HG03432 (cell line): ENCODE data around the gene EMILIN3.
A peak's percentile ranks its signal among the peaks of the same experiment; 100 is the strongest.

ENCODE experiments used
- ATAC-seq: cut with Tn5 transposase; IDR thresholded peaks from one replicate; pipeline ENCODE4 v1.9.1; 2021; ENCODE audit warnings: mild to moderate bottlenecking, moderate library complexity; ENCODE audit not compliant: unreplicated experiment

The EMILIN3 gene

DNA sequence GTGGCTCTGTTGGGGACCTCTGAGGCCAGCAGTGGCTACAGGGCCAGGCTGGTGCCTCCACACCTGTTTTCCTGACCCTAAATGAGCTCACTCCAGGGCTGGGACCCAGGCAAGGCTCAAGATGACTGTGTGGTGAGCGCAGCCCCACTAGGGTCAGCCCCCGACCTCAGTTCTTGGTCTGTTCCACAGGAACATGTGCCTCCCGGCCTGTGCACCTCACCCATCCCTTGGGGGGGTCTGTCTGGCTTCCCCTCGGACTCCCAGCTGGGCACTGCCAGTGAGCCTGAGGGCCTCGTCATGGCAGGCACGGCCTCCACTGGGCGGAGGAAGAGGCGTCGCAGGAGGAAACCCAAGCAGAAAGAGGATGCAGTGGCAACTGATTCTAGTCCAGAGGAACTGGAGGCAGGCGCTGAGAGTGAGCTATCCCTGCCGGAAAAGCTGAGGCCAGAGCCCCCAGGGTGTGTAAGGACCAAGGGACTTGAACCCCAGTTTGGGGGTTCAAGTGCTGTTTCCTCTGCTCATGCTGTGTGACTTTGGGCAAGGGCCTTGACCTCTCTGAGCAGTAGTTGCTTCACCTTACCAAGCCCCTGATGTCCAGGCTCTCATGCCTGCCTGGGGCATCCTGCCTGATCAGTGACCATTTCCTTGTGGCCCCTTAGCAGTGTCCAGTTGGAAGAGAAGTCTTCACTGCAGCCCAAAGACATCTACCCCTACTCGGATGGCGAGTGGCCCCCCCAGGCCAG lies 18.0 kb downstream of the EMILIN3 start:
- no peak for ATAC-seq

DNA sequence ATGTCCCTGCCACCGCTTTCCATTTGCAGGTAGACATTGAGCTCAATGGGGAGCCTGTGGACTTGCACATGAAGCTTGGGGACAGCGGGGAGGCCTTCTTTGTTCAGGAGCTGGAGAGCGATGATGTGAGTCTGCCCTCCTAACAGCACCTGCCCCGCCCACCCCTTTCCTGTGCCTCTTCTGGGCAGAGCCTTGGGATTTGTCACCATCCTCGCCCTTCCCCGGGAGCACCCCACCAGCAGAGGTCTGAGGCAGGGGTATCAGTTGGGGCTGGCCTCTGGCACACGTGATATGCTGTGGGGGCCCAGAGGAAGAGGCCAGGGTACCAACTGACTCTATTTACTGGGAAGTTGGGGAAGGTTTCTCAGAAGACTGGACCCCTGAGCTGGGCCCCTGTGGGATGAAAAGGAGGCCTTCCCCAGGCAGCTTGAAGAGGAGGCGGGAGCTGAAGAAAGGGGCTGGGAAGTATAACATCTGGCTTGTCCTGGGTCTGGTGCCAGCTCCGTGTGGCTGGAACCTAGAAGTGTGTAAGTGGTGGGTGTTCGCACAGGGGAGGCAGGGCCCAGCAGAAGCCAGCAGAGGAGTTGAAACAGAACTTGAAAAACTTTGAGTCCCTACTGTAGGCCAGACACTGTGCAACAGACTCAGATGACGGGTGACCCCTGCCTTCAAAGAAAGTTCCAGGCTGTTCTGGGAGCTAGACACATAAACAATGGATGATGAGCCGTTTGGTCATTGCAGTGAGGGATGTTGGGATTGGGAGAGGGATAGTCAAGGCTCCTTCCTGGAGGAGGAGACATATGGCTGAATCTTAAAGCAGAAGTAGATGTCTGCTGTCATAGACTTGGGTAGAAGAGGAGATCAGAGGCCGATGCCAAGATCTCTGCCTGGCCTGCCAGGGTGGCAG lies 18.8 kb downstream of the EMILIN3 start:
- no peak for ATAC-seq

DNA sequence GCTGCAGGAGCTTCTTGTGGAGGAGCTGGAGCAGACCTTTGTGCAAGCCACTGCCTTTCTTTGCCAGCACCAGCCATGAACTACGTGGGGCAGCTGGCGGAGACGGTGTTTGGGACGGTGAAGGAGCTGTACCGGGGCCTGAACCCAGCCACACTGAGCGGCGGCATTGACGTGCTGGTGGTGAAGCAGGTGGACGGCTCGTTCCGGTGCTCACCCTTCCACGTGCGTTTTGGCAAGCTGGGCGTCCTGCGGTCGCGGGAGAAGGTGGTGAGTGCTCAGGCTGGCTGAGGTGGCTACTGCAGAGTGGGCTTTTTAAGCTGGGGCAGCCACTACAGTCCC lies 20.9 kb downstream of the EMILIN3 start:
- no peak for ATAC-seq

DNA sequence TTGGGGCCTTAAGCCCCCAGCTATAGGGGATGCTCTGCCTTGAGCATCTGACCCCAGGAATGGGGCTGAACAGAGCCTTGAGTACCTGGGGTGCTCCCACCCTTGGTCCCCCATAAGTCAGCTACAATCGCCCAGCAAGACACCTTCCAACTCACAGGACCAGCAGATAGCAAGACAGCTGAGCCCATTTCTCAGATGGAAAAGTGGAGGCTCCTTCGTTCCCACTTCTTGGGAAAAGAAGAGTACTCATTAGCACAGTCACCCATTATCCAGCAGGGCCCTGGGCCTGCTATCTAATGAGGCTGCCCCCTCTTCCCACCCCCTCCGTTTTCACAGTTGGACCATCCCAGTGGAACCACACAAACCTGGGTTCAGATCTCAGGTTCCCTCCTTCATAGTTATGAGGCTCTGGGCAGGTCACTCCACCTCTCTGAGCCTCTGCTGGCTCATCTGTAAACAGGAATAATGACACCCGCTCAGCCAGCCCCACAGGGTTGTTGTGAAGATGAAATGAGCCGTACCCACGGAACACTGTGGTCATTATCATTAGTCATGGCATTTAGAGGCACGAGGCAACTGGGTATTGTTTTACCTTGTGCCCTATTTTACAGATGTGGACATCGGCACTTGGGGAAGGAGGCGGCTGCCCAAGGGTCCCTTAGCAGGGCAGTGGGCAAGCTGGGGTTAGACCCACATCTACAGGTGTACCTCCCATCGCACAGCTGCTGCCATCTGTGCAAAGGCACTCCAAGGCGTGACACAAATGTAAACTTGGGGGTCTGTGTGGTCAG lies 21.5 kb downstream of the EMILIN3 start:
- ATAC-seq = no peak

DNA sequence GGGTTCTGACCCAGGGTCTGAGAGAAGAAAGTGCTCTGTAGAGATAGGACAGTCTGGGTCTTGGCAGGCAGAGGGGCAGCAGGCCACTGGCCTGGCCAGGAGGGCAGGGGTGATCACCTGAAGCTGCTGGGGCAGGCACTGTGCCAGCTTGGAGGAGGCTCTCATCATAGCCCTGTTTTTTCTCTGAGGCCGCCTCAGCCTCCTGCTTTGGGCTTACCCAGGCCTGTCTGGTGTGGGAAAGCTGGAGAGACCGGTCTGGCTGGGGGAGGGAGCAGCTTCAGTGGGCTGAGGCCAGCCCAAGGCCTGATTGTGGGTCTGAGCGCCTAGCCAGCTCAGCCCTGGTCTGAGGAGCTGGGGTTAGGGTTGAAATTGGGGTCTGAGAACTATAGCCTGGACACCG lies 22.1 kb downstream of the EMILIN3 start:
- no peak for ATAC-seq

DNA sequence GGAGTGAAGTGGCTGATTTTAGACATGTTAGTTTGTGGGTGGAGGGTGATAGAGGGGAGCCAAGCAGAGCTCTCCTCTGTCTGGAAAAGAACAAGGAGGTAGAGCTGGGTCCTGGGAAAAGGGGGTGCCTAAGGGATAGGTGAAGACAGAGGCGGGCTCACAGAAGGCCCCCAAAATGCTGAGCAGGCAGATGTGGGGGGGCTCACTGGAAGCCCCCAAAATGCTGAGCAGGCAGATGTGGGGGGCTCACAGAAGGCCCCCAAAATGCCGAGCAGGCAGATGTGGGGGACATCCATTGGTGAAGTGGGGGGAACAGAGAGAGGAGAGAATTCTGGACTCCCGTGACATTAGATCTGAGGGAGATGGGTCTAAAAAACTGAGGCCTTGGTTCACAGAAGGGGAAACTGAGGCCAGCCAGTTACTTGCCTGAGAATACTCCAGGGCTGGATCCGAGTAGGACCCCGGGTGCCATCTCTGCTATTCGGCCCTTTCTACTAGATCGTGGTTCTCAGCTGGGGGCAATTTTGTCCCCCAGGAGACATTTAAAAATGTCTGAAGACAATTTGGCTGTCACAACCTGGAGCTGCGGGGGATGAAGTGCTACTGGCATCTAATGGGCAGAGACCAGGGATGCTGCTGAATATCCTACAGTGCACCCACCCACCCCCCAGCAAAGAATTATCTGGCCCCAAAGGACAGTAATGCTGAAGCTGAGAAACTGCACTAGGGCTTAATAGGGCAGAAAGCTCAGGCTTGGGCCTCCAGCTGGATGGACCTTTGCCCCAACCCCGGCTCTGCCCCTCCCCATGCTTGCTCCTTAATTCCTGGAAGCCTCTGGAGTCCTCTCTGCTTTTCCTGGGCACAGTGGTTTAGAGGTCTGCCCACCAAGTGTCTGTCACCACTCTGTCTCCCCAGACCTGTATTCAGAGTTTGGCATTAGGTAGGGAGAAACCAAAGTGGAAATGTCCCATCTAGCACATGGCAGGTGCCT lies 23.8 kb downstream of the EMILIN3 start:
- ATAC-seq = no peak

DNA sequence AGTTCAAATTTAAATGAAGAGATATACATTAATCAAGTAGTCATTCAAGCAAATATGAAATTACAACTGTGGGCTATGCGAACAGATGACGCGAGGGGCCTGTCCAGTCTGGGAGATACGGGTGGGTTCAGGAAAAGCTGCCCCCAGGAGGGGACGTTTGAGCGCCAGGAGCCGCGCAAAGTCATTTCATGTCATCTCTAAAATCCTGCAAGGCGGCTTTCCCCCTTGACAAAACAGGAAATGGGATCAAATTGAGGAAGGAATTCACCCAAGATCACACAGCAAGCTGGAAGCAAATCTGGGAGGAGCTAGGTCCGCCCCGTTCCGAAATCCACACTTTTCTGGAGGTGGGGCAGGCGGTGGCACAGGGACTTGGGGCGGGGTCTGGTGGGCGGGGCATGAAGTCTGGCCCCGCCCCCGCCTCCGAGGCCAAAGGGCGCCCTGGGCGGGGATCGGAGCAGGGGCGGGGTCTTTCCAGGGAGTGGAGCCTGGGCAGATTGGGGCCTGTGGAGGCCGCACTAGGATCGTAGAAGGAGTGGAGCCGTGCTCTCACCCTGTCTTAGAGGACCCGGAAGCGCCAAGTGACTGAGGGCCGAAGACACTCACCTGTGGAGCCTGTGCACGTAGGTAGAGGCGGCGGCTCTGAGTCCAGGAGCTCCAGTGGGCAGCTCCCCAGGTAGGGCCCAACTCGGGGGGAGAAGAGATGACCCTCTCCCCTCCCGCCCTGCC lies 26.1 kb downstream of the EMILIN3 start, which contains the start of gene LPIN3:
TSS of gene LPIN3 (plus strand) at position 495 of the 729 bp plus-strand sequence. CDS start 4,983 bp downstream, outside the sequence.
- peak; percentile 63 for ATAC-seq

DNA sequence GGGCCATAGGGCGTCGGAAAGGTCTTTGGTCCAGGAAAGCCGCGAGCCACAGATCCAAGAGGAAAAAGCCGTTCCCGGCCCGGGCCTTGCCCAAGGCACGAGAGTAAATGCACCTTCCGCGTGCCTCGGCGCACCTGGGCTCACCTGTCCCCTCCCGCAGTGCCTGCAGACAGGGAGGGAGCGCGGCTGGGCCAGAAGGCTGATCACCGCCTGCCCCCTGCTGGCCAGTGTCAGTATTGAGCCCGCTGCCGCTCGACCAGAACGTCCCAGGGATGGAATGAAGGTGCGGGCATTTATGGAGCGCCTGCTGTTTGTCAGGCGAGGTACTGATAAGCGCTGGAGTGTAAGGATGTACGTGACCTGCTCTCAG lies 26.7 kb downstream of the EMILIN3 start:
- ATAC-seq = peak; percentile 77

DNA sequence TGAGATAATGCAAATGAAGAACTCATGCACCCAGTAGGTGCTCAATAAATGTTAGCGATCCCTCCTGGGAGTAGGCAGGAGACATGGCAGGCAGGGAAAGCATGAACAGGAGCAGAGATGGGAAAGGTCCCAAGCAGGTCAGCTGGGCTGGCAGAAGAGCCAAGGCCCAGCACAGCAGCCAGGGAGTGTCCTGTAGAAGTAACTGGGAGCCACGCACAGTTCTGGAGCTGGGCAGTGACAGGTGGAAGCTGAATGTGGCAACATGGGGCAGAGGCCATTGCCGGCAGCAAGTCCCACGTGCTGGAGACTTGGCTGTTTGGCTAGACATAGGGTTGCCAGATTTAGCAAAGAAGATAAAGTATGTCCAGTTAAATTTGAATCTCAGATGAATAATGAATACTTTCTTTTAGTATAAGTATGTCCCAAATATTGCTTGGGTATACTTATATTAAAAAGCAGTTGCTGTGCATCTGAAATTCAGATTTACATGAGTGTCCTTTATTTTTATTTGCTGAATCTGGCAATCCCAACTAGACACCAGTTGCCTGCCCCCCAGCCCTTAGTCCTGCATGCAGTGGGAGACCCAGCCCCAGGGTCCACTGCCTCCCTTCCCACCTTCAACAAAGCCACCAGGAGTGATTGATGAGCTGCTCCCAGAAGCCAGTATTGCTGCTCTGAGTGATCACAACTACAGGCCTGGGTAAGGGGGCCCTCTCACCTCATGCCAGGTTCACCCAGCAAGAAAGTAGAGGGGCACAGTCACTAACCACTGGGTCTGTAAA lies 29.7 kb downstream of the EMILIN3 start:
- ATAC-seq = no peak

DNA sequence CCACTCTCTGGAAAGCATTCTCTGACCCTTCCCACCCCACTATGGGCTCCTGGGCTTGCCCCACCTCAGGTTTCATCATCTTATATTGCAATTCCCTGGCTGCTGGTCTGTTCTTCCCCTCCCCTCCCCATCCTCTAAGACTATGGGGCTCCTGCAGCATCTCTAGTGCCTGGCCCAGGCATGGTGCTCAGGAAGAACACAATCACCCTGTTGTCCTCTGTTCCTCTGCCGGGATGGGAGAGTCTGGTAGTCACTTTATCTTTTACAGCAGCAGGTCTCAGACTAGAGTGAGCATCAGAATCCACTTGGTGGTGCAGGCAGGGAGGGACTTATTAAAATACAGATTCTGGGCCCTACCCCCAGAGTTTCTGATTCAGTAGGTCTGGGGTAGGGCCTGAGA lies 31.0 kb downstream of the EMILIN3 start:
- ATAC-seq = no peak

DNA sequence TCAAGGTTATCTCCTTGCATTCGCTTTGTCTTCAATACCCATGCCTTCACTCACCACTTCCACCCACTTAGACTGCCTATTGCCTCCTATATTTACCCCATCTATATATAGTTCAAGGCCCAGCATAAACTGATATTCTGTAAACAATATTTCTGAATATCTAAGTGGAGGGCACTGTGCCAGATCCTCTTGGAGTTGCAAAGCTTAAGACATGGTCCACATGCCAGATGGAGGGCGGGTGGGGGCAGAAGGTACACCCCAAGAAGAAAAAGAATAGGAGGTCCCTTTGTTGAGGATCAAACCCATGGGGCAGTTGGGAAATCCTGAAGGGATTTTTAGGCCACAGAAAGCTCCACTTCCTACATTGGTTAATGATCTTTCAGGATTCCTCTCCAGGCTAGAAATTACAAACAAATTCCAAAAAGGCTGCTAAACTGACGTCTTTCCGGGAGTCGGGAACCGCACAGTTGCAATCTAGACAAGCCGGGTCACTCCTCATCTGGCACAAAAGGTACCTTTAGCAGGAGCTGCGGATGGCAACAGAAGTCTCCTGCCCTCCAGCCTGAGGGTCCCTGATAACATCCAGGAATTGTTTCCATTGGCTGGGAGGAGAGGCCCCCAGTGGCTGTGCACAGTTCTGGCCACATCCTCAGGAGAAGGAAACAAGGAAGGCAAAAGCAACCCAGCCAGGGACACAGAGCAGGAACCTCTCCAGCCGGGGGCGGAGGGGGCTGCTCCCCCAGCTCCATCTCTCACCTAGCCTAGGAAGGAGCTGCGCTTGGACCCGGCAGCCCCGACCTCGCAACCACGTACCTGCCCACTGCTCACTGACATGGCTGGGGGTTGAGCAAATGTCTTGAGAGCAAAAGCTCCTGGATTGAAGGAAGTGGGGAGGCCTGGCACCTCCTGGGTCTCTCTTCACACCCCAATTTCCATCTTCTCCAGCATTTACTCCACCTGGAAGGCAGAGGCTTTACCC lies 31.9 kb downstream of the EMILIN3 start:
- ATAC-seq = no peak

DNA sequence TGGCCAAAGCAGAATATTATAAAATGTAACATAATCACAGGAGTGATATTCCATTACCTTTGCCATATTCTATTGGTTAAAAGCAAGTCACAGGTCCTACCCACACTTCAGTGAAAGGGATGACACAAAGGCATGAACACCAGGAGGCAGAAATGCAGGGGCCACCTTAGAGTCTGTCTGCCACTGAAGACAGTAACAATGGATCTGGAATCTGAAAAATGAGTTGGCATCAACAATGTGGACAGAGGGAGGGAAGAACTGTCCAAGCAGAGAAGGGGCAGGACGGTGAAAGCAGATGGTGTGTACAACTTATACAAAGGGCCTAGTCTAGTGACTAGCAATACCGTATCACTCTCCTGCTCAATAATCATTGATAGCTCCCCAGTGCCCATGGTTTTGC lies 32.6 kb downstream of the EMILIN3 start:
- no peak for ATAC-seq

DNA sequence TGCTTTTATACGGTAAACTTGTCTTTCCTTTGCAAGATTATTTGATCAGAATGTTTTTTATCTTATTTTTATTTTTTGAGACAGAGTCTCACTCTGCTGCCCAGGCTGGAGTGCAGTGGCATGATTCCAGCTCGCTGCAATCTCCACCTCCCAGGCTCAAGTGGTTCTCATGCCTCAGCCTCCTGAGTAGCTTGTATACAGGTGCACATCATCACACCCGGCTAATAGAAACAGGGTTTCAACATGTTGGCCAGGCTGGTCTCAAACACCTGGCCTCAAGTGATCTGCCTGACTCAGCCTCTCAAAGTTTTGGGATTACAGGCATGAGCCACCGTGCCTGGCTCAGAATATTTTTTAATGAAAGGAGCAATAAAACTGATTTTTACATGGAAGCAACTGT lies 34.9 kb downstream of the EMILIN3 start:
- ATAC-seq = no peak

DNA sequence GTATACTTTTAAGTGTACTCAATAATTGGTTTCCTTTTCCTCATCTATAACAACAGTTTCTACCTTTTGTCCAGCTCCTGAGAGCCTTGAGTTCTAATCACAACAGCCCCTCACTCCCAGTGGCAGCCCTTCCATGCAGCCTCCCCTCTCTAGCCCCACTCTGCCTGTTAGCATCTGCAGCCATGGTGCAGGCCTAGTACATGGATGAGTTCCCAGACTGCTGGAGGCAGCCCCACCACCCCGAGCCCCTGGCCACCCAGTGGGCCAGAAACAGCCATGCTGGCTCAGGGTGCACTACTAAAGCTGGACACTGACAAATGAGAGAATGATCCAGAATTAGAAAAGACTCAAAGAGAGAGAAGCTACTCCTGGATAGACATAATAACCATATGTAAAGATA lies 35.7 kb downstream of the EMILIN3 start:
- no peak for ATAC-seq

DNA sequence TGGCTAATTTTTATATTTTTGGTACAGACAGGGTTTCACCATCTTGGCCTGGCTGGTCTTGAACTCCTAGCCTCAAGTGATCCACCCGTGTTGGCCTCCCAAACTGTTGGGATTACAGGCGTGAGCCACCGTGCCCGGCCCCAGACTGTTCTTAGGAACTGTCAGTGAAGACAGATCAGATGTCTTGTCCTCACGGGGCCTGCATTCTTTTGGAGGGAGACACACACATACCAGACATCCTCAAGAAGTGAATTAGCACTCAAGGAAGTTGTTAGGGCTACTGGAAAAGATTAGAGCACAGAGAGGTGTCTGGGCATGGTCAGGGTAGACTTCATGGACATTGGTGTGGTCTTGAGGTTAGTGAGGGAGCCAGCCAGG lies 36.3 kb downstream of the EMILIN3 start:
- no peak for ATAC-seq

DNA sequence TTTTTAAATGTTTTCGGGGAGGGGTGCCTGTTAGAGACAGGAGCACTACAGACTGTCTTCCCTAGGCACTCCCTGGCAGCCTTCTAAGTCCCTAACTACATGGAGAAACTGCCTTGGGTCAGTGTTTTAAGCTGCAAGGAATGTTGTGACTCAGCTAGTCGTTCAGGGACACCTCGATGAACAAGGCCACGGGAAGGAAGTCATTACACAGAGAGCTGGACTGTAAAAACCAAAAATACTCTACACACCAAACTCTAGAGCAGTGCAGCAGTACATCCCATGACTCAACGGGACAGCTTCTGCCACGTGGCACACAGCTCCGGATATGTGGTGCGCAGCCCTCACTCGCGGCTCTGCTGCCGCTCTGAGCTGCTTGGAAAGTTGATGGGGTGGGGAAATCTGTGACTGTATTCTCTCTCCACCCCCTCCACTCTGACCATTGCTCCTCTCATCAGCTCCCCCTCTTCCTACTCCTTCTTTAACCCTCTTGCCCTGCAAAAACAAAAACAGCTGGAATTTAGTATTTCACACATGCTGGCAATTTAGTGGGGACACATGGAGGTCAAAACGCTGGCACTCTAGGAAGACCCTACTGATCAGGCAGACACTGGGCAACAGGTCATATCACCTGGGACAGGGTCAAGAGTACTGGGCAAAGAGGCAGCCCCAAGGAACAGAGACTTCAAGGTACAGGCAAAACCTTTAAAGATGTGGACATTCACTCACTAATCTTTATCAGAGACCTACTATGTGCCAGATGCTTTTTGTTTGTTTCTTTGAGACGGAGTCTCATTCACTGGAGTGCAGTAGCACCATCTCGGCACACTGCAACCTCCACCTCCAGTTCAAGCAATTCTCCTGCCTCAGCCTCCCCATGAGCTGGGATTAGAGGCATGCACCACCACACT lies 36.9 kb downstream of the EMILIN3 start:
- peak; percentile 84 for ATAC-seq

DNA sequence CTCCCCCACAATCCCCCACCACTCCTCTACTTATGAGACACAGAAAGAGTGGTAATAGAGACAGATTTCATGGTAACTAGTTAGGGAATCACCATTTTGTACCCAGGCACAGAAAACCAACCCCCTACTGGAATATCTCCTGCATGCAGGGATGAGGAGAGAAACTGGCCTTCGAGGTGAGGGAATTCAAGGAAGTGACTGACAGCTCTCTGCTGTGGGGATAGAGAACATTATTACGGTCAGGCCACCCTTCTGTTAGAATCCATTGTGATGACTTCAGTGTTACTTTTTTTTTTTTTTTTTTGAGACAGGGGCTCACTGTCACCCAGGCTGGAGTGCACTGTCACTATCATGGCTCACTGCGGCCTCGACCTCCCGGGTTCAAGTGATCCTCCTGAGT lies 39.4 kb downstream of the EMILIN3 start:
- ATAC-seq = no peak
